Kidney (tissue), 14 donors: ENCODE measurements around the gene VPS18. TPM values are rescaled to one million over a fixed set of nuclear protein-coding genes. Genes with fewer than 3 reads are reported as not detected.

ENCODE experiments used
- DNase-seq, 5 donors: peaks; one replicate each; pipeline ENCODE4 v3.0.0-alpha.2; 2013 to 2020
- FAIRE-seq: peaks from 2 replicates; lab custom pipeline; 2012; peaks lifted over from hg19 to GRCh38; lab: Jason Lieb, UNC
- H3K27ac ChIP-seq, 2 donors: one replicate each; pipeline ENCODE4 v1.7.0; 2013; ENCODE audit warnings: low read depth in 2 of 2, low read length in 2 of 2, inconsistent platforms in 1 of 2
- H3K27me3 ChIP-seq: one replicate; pipeline ENCODE4 v1.7.1; 2013; ENCODE audit warnings: low read length, inconsistent platforms; ENCODE audit not compliant: control insufficient read depth, insufficient read depth
- H3K36me3 ChIP-seq, 3 donors: one replicate each; pipeline versions ENCODE4 v1.7.0 to v1.7.1; 2013; ENCODE audit warnings: low read length in 3 of 3, control low read depth in 1 of 3, inconsistent platforms in 1 of 3; ENCODE audit not compliant: insufficient read depth in 3 of 3, control insufficient read depth in 2 of 3
- H3K4me1 ChIP-seq, 3 donors: one replicate each; pipeline versions ENCODE4 v1.7.0 to v1.7.1; 2013; ENCODE audit warnings: low read length in 3 of 3, inconsistent platforms in 1 of 3, low read depth in 1 of 3; ENCODE audit not compliant: control insufficient read depth in 2 of 3, insufficient read depth in 2 of 3
- H3K4me3 ChIP-seq, 3 donors: one replicate each; pipeline versions ENCODE4 v1.7.0 to v1.8.1; 2013; ENCODE audit warnings: low read length in 3 of 3, control low read depth in 1 of 3, inconsistent platforms in 1 of 3
- H3K9ac ChIP-seq, 3 donors: one replicate each; pipeline versions ENCODE4 v1.7.0 to v1.7.1; 2013; ENCODE audit warnings: low read length in 3 of 3, control low read depth in 1 of 3, inconsistent platforms in 1 of 3
- H3K9me3 ChIP-seq, 3 donors: one replicate each; pipeline versions ENCODE4 v1.7.0 to v1.7.1; 2013; ENCODE audit warnings: low read length in 3 of 3, control low read depth in 1 of 3, inconsistent platforms in 1 of 3; ENCODE audit not compliant: control insufficient read depth in 2 of 3, insufficient read depth in 1 of 3
- CTCF ChIP-seq: IDR thresholded peaks from 3 replicates; pipeline ENCODE4 v1.5.1; 2012; ENCODE audit warnings: mild to moderate bottlenecking, moderate library complexity, borderline replicate concordance; ENCODE audit not compliant: insufficient read depth; ENCODE audit errors: extremely low read depth
- intact Hi-C: fragments of 100-400 bp; cut with DNase I; formaldehyde crosslinking; loops from one replicate; pipeline ENCODE4 v1.11.1; 2022
- polyA plus RNA-seq: library from polyadenylated mRNA; stranded (reverse); fragments of 350-450 nt; fragmentation: Illumina TruSeq; extraction: RNeasy Lipid Tissue Mini Kit (QIAGEN cat#74804); gene quantifications from one replicate; pipeline ENCODE4 v1.2.3, GENCODE V29; 2014; ENCODE audit warnings: low read depth, low replicate concordance; ENCODE audit not compliant: insufficient read depth
- total RNA-seq: library from RNA; stranded (reverse); fragmentation: NEBNext Ultra II Directional; extraction: Animal tissue kit (Norgen Biotek cat#: 25700); gene quantifications from one replicate; pipeline ENCODE4 v1.2.1, GENCODE V29; 2021
- donor health status: control.
- donor health status: control.
- donor health status: control.
- donor health status: control.
- donor health status: control.
- donor health status: DM: yes; HTN: yes; CAD: no.
- donor health status: Normal renal cell carcinoma (clear cell type).

The VPS18 gene
- total and polyA plus RNA-seq, 2 donors from 2014 or later: 21.9 to 28.1 TPM

- peak overlapping the region in 2 of 3 donors; percentile 61 to 64 for H3K4me3 ChIP-seq
- no peak for TF ChIP-seq CTCF
- no peaks in the 10 kb centered on the region for H3K9me3 ChIP-seq
- intact Hi-C loops: no loop called here
- no peaks in the 10 kb centered on the region for H3K36me3 ChIP-seq
- FAIRE-seq: no peak
- peaks cover 0 to 38% (median 4%) of the 10 kb centered on the region in 3 donors for H3K4me1 ChIP-seq
- peak in 2 of 5 donors; percentile 49 to 52 for DNase-seq
- peaks cover 10% of the 10 kb centered on the region for H3K27me3 ChIP-seq
- H3K27ac ChIP-seq: peak overlapping the region; percentile 71 to 81
- H3K9ac ChIP-seq: peak overlapping the region in 2 of 3 donors; percentile 41 to 56
These were observed 37.3 kb downstream of the VPS18 start for GRCh38 chr15:40931300-40932142.

- peaks cover 4% of the 10 kb centered on the region for H3K27me3 ChIP-seq
- no peaks in the 10 kb centered on the region for H3K9me3 ChIP-seq
- peak overlapping the region in 1 of 2 donors; percentile 71 for H3K27ac ChIP-seq
- no peak for DNase-seq
- H3K36me3 ChIP-seq: no peaks in the 10 kb centered on the region
- TF ChIP-seq CTCF: no peak
- peak overlapping the region in 2 of 3 donors; percentile 13 to 61 for H3K4me3 ChIP-seq
- FAIRE-seq: no peak
- H3K9ac ChIP-seq: peak overlapping the region in 1 of 3 donors; percentile 56
- intact Hi-C loops: no loop called here
- peaks cover 0 to 32% (median 4%) of the 10 kb centered on the region in 3 donors for H3K4me1 ChIP-seq
These were observed 37.9 kb downstream of the VPS18 start for GRCh38 chr15:40932156-40932555.

- H3K36me3 ChIP-seq: no peaks in the 10 kb centered on the region
- FAIRE-seq (no peak), DNase-seq (peak in 1 of 5 donors; percentile 52)
- H3K27me3 ChIP-seq: peaks cover 2% of the 10 kb centered on the region
- intact Hi-C loops: no loop called here
- H3K9me3 ChIP-seq: no peaks in the 10 kb centered on the region
- no peak overlapping the region for H3K27ac ChIP-seq
- no peak overlapping the region for H3K9ac ChIP-seq
- peak overlapping the region in 2 of 3 donors; percentile 13 to 61 for H3K4me3 ChIP-seq
- TF ChIP-seq CTCF: no peak
- H3K4me1 ChIP-seq: peaks cover 0 to 35% (median 4%) of the 10 kb centered on the region in 3 donors
These were observed 38.6 kb downstream of the VPS18 start for GRCh38 chr15:40932649-40933516.
